AG09319 (cell line): Measurements from ENCODE around the gene DLGAP1.

ENCODE experiments used
- DNase-seq: peaks from one replicate; pipeline ENCODE4 v3.0.0-alpha.2; 2010; ENCODE audit warnings: low read depth; ENCODE audit errors: extremely low read depth
- TF ChIP-seq, protein P1 (sequence below): IDR thresholded peaks from 2 replicates; pipeline ENCODE4 v1.5.1; 2011; ENCODE audit warnings: low read depth, mild to moderate bottlenecking, inconsistent platforms, low read length, moderate library complexity

The DLGAP1 gene

DNA sequence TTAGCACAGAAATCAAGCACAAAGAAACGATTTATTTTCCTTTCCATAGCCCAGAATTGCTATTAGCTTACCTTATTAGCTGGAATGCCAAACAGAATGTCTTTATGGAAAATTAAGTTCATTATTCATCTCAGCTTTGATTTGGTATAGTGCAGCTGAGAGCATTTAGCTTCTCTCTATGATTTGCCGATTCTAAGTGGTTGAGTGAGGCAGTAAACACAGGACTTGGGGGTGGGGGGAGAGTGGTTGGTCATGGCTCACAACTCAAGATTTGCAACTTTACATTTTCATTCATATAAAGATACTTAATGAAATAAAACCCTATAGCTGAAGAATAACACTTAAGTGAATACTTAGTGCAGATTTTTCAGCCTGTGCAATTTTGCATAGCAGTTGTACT lies 609.9 kb downstream of the DLGAP1 start:
- TF ChIP-seq, protein P1, sequence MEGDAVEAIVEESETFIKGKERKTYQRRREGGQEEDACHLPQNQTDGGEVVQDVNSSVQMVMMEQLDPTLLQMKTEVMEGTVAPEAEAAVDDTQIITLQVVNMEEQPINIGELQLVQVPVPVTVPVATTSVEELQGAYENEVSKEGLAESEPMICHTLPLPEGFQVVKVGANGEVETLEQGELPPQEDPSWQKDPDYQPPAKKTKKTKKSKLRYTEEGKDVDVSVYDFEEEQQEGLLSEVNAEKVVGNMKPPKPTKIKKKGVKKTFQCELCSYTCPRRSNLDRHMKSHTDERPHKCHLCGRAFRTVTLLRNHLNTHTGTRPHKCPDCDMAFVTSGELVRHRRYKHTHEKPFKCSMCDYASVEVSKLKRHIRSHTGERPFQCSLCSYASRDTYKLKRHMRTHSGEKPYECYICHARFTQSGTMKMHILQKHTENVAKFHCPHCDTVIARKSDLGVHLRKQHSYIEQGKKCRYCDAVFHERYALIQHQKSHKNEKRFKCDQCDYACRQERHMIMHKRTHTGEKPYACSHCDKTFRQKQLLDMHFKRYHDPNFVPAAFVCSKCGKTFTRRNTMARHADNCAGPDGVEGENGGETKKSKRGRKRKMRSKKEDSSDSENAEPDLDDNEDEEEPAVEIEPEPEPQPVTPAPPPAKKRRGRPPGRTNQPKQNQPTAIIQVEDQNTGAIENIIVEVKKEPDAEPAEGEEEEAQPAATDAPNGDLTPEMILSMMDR = no peak
- no peak for DNase-seq

DNA sequence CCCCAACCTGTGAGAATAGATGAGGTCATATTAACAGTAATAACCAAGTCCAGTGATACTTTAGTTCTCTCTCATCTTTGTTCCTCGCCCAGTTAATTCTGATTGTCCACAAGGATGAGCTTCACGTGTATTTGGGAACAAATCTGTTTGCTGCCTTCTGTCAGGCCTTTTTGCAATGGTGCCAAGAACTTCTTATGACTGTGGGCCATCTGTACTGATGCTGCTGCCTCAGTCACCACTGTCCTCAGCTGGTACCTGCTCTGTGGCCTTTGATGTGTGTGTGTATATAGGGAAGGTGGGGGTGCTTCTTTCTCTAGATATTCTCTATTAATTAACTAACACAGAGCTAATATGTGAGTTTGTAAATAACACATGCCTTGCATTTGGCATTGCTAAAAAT lies 612.3 kb downstream of the DLGAP1 start:
- TF ChIP-seq, protein P1 = no peak
- DNase-seq = no peak

DNA sequence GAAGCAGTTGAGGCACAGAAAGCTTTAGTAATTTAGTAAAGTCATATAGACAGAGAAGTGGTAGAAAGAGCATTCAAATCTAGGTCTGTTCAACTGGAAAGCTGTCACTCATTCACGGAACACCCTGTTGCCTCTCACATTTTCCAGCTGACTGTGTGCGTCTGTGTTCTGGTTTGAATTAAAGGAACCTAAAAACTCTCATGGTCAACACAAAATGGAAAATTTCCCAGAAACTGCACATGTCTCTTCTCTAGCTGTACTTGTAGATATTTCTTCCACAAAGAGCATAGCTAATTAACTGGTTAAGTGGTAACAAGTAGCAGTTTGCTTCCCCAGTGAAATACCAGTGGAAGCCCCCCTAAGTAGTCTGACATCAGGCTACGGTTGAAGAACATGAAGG lies 614.3 kb downstream of the DLGAP1 start:
- no peak for DNase-seq
- TF ChIP-seq, protein P1 = no peak

DNA sequence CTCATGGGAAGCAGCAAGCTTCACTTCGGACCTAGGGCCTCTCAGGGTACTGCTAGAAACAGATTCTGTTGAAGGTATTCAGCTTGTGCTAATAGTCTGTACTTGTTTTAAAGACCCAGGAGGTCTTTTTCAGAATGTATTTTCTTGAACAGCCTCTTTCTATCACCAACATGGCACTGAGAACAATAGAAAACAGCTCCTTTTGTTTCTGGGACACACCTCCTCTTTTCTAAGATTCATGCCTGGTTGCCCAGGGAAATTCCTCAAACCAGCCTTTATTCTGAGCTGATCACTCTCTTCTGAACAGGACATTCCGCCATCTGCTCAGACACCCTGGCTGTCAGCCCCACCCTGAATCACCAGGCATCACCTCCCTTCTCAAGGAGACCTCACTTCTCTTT lies 615.5 kb downstream of the DLGAP1 start:
- no peak for DNase-seq
- TF ChIP-seq, protein P1 = no peak

DNA sequence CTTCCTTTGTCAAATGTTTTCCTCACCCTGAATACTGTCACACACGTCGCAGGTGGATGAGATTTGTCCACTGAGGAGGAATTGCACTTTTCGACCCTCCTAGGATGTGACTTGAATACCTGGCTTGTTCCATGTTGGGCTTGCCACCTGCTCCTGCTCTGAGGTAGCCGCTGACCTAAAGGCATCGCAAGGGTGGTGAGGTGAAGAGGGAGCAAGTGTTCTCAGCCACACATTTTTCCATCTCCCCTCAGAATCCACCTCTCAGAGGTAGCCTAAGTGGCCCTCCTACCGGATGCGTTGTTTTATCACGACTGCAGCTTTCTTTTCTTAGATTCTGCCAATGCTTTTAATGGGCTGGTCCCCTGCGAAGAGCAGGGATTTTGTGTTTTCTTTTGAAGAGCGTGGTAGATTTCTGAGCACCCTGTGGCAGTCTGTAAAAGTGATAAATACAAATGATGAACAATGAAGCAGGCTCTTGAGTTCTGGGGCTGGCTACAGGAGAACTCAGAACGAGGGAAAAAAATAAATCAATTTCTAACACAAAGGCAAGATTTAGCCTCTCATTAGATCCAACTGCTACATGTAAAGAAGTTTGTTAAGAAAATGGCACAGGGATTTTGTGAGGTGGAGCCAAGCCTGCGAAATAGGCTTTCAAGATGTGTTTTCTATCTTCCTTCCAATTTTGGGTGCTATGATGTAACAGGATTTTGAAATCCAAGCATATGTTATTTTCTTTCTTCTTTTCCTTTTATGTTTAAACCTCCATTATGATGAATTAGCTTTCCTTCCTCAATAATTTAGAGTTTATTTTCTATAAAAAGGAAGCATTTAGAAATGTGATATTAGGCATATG lies 618.4 kb downstream of the DLGAP1 start:
- no peak for DNase-seq

DNA sequence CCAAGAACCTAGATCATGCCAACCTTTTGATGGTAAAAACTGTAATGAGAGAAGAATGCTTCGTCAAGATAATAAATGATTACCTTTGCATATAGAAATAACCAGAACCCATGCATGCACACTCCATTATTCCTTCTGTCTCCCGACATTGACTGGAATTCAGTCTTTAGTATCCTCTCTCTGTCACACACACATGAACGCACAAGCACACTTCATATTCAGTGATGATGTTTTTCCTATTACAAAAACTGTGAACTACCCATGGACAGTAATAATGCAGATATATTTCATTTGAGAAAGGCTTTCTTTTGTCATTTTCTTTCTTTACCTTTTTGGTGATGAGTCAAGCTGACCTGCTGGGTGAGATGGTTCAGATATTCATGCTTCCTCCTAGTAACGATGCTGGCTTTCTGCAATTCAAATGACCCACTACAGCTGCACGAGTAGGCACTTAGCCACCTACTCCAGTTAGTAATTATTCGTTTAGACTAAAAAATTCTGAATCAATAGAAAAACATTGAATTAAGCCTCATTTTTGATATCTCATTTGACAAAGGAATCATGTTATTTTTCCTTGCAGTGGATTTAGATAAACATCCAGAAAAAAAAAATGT lies 623.0 kb downstream of the DLGAP1 start:
- no peak for DNase-seq
- TF ChIP-seq, protein P1 = no peak

More for the DNA sequence above, 618.4 kb downstream of the DLGAP1 start:
- TF ChIP-seq, protein P1 = no peak

DNA sequence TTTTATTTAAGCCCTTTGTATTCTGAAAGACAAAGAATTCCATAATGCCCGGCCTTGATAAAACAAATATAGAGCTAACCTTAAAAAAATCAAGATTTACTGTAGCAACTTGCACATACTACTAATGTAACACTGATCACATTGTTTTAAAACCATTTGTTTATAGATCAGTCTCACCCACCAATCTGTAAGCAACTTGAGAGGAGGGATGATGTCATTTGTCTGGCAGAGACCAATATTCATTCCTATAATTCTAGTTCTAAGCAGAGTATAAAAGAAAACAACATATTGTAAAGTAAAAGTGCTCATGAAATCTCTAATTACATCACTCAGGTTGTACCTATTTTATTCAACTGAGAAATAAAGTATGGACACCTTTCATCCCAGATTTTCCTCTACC lies 624.5 kb downstream of the DLGAP1 start:
- TF ChIP-seq, protein P1 = no peak
- DNase-seq = no peak
